ENCODE results near the gene RPL28.

RPL28 gene

DNA sequence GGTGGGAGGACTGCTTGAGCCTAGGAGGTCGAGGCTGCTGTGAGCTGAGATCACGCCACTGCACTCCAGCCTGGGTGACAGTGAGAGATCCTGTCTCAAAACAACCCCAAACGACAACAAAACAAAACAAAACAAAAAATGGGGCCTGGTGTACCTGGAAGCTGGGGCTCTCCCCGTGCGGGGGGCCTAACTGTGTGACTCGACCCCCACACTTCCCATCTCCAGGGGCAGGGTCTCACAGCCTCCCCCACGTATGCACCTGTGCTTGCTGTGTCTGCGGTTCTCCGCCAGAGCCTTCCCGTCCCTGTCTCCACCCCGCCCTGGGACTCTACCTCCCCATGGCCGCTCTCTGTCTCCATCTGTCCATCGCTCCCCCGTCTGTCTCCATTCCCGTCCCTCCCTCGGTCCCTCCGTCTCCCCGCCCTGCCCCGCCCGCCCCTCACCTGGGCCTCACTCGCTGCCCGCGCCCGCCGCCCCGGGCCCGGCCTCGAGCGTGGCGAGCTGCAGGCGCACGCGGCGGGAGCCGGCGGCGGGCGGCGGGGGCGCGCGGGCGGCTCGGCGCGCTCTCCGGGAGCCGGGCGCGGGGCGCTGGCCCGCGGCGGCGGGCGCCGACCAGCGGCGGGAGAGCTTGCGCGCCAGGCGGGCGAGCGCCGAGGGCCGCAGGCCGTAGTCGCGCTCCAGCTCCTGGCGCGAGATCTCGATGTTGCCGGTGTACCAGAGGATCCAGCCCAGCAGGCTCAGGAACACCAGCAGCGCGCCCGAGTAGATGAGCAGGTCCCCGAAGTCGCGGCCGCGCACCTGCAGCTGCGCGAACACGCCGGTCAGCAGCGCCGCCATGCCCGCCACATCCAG is 2.2 kb upstream of the RPL28 start:
- DNase-seq: peak; percentile 61
- no peaks in the 10 kb centered on the region for H3K9me3 ChIP-seq (ENCODE audit: severe bottlenecking)
- peak overlapping the region; percentile 79 for H3K27ac ChIP-seq

DNA sequence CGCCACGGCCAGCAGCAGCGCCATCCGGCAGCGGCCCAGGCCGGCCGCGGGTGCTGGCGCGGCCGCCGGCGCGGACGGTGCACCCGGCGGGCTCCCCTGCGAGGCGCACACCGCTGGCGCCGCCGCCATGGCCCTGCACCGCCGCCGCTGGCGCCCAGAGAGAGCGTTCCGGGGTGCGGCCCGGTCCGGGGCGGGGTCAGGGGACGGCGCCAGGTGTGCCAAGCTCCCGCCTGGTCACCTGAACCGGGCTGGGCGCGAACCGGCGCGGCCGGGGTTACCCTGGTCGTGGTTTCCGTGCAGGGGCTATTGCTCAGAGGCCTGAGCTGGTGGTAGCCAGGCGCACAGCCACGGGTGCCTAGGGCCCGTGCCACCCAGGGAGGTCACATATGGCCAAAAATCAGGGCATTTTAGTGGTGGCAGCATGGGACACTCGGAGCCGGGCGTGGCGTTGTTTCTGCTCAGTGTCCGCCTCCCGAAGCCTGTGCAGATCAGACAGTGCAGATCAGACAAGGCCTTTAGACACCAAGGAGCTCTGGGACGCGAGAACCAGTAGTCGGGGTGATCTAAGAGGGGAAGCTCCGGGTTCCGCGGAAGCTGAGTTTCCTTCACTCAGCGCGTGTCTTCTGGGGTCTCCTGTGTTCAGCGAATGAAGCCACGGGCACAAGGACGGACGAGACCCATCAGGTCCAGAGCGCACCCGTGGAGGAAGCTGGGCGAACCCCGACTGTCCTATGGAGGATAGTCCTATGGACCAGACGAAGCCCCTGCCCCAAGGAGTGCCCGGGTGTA is 1.4 kb upstream of the RPL28 start, which contains the start of gene TMEM238:
TMEM238 (minus strand) TSS at position 162 of the 789 bp plus-strand sequence; CDS start at position 129, 33 bp downstream.
- Histone ChIP-seq H3K27me3 (ENCODE audit: insufficient read depth, low read depth, severe bottlenecking) (no peaks in the 10 kb centered on the region), H3K4me3 (ENCODE audit: low read depth, low read length) (peak within 1 kb of the TSS; percentile 85), H3K27ac (peak within 1 kb of the TSS; percentile 79), H3K36me3 (peaks cover 32% of the 10 kb centered on the region), H3K9me3 (ENCODE audit: severe bottlenecking) (no peaks in the 10 kb centered on the region)
- DNase-seq: no peak
- TF ChIP-seq, protein P1, sequence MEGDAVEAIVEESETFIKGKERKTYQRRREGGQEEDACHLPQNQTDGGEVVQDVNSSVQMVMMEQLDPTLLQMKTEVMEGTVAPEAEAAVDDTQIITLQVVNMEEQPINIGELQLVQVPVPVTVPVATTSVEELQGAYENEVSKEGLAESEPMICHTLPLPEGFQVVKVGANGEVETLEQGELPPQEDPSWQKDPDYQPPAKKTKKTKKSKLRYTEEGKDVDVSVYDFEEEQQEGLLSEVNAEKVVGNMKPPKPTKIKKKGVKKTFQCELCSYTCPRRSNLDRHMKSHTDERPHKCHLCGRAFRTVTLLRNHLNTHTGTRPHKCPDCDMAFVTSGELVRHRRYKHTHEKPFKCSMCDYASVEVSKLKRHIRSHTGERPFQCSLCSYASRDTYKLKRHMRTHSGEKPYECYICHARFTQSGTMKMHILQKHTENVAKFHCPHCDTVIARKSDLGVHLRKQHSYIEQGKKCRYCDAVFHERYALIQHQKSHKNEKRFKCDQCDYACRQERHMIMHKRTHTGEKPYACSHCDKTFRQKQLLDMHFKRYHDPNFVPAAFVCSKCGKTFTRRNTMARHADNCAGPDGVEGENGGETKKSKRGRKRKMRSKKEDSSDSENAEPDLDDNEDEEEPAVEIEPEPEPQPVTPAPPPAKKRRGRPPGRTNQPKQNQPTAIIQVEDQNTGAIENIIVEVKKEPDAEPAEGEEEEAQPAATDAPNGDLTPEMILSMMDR (IDR thresholded peaks at IDR 0.05; ENCODE audit: low read depth, low read length): no peak

More for the DNA sequence above, 2.2 kb upstream of the RPL28 start:
- H3K27me3 ChIP-seq (ENCODE audit: insufficient read depth, low read depth, severe bottlenecking): no peaks in the 10 kb centered on the region
- TF ChIP-seq, protein P1 (IDR thresholded peaks at IDR 0.05; ENCODE audit: low read depth, low read length): no peak
- peak overlapping the region; percentile 37 for H3K4me3 ChIP-seq (ENCODE audit: low read depth, low read length)
- peaks cover 24% of the 10 kb centered on the region for H3K36me3 ChIP-seq

DNA sequence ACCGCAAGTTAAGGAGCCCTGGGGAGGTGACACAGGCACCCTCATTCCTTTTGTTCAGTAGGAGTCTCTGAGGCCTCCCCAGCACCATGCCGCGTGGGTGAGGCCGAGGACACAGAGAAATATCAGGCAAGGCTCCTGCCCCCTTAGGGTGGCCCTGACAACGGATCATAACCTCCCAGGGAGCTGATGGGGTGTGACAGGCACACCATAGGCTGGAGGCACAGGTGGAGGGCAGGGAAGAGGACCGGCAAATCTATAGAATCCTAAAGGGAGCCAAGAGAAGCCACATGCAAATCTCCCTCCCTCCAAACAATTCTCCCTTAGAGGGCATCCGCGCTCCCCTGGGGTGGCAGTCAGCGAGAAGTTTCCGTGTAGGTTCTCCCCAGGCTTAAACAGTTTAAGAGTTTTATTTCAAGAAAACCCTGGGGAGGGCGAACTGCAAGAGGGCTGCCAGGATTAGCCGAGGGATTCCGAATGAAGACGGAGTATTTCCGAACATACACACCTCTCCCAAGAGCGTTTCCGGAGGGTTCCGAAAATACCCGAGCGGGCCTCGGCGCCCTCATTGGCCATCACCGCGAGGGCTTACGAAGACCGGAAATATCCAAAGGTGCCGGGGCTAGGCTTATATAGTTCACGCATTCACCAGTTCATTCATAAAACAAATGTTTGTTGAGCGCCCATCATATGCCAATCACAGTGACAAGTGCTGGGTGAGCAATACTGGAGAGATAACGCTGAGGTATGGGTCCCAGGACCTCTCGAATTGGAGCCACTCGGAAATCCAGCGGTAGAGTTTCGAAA is 610 bp upstream of the RPL28 start:
- H3K27ac ChIP-seq: peak overlapping the region; percentile 79
- TF ChIP-seq, protein P1 (IDR thresholded peaks at IDR 0.05; ENCODE audit: low read depth, low read length): no peak
- H3K9me3 ChIP-seq (ENCODE audit: severe bottlenecking): no peaks in the 10 kb centered on the region

DNA sequence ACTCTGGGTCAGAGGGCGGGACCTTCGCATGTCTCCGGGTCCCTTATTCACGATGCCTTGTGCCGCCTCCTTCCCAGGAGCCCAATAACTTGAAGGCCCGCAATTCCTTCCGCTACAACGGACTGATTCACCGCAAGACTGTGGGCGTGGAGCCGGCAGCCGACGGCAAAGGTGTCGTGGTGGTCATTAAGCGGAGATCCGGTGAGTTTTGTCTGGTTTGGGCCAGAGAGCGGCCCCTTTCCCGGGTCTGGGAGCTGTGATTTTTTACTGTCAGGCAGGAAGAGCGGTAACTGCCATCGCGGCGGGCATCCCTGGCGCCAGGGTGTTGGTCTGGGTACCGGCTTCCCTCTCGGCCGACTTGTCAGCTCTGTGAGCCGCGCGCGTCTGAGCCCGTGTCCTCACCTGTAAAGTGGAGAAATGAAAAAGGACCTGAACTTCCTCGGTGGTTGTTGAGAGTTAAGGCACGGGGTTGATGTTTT is 800 bp downstream of the RPL28 start:
- Histone ChIP-seq H3K36me3 (peaks cover 52% of the 10 kb centered on the region), H3K4me3 (ENCODE audit: low read depth, low read length) (peak overlapping the region; percentile 85), H3K9me3 (ENCODE audit: severe bottlenecking) (no peaks in the 10 kb centered on the region), H3K27ac (peak overlapping the region; percentile 79), H3K27me3 (ENCODE audit: insufficient read depth, low read depth, severe bottlenecking) (no peaks in the 10 kb centered on the region)
- TF ChIP-seq, protein P1 (IDR thresholded peaks at IDR 0.05; ENCODE audit: low read depth, low read length): no peak
- no peak for DNase-seq

More for the DNA sequence above, 610 bp upstream of the RPL28 start:
- peaks cover 40% of the 10 kb centered on the region for H3K36me3 ChIP-seq
- no peaks in the 10 kb centered on the region for H3K27me3 ChIP-seq (ENCODE audit: insufficient read depth, low read depth, severe bottlenecking)
- DNase-seq: peak; percentile 98
- peak overlapping the region; percentile 85 for H3K4me3 ChIP-seq (ENCODE audit: low read depth, low read length)

DNA sequence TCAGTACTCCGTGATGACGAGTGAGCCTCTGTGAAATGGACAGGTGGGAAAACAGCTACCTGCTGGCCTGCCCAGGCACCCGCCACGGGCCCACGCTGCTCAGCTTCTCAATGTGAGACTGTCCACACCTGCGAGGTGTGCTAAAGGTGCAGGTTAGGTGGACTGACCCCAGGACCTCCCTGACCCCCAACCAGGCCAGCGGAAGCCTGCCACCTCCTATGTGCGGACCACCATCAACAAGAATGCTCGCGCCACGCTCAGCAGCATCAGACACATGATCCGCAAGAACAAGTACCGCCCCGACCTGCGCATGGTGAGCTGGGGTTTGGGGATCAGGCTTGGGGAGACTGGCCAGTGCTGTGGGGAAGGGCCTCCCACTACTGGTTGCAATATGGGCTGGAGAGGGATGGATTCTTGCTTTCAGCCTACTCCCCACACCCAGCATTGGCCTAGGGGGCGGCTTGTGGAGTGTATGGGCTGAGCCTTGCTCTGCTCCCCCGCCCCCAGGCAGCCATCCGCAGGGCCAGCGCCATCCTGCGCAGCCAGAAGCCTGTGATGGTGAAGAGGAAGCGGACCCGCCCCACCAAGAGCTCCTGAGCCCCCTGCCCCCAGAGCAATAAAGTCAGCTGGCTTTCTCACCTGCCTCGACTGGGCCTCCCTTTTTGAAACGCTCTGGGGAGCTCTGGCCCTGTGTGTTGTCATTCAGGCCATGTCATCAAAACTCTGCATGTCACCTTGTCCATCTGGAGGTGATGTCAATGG is 2.2 kb downstream of the RPL28 start:
- peaks cover 57% of the 10 kb centered on the region for H3K36me3 ChIP-seq
- H3K27me3 ChIP-seq (ENCODE audit: insufficient read depth, low read depth, severe bottlenecking): no peaks in the 10 kb centered on the region
- H3K9me3 ChIP-seq (ENCODE audit: severe bottlenecking): no peaks in the 10 kb centered on the region
- TF ChIP-seq, protein P1 (IDR thresholded peaks at IDR 0.05; ENCODE audit: low read depth, low read length): no peak
- no peak for DNase-seq
- no peak overlapping the region for H3K27ac ChIP-seq
- H3K4me3 ChIP-seq (ENCODE audit: low read depth, low read length): no peak overlapping the region

All from WERI-Rb-1 (cell line).